B cell (primary cell): ENCODE results near the gene ATP11C. TPM values are rescaled to one million over a fixed set of nuclear protein-coding genes. Genes with fewer than 3 reads are reported as not detected.

ENCODE experiments used
- ATAC-seq: fragments of 200-7000 bp; cut with Tn5 transposase; one replicate; pipeline ENCODE4 v1.10.0; 2021; ENCODE audit warnings: low read depth, mild to moderate bottlenecking, moderate number of reproducible peaks, moderate library complexity
- CTCF ChIA-PET: fragments of 350-600 bp; sonication (Branson Sonifier 250); formaldehyde crosslinking; loops from one replicate; lab custom pipeline; 2021; ENCODE audit warnings: antibody characterized with exemption, inconsistent platforms; lab: Charles Lee
- POLR2A ChIA-PET: fragments of 350-600 bp; sonication (Branson Sonifier 250); formaldehyde crosslinking; loops from one replicate; lab custom pipeline; 2021; ENCODE audit warnings: antibody characterized with exemption; lab: Charles Lee
- DNase-seq: peaks from one replicate; pipeline ENCODE4 v3.0.0; 2013
- H2AFZ ChIP-seq: 2 replicates; pipeline ENCODE4 v1.6.1; 2012; ENCODE audit warnings: mild to moderate bottlenecking, low read depth, low read length; ENCODE audit not compliant: insufficient read depth, poor library complexity, severe bottlenecking
- H3K27ac ChIP-seq, 2 donors: 1 replicate in 1 of 2; 2 replicates in 1 of 2; pipeline ENCODE4 v1.5.1; 2012 to 2013; ENCODE audit warnings: low read length in 2 of 2, mild to moderate bottlenecking in 2 of 2, moderate library complexity in 1 of 2
- H3K27me3 ChIP-seq, 4 experiments: fragments of 200-600 bp in 1 of 4; sonication (generic) in 1 of 4; replicated peaks in 1 of 4; 1 replicate in 2 of 4; 2 replicates in 2 of 4; pipeline versions ENCODE4 v1.6.1 to v1.7.0; 2013 to 2016; ENCODE audit warnings: low read length in 3 of 4, mild to moderate bottlenecking in 2 of 4, mixed read lengths in 1 of 4, moderate library complexity in 1 of 4; ENCODE audit not compliant: insufficient read depth in 4 of 4, control insufficient read depth in 3 of 4; ENCODE audit errors: control extremely low read depth in 1 of 4
- H3K36me3 ChIP-seq, 2 experiments: replicated peaks in 1 of 2; 1 replicate in 1 of 2; 2 replicates in 1 of 2; pipeline versions ENCODE4 v1.6.1 to v1.7.1; 2013; ENCODE audit warnings: low read length in 1 of 2; ENCODE audit not compliant: insufficient read depth in 2 of 2, control insufficient read depth in 1 of 2; ENCODE audit errors: control extremely low read depth in 1 of 2, extremely low read depth in 1 of 2
- H3K4me1 ChIP-seq, 2 donors: fragments of 200-600 bp in 1 of 2; sonication (generic) in 1 of 2; 1 replicate in 1 of 2; 2 replicates in 1 of 2; pipeline versions ENCODE4 v1.5.1 to v1.6.1; 2013 to 2017; ENCODE audit warnings: low read length in 2 of 2; ENCODE audit not compliant: control insufficient read depth in 2 of 2, insufficient read depth in 2 of 2
- H3K4me2 ChIP-seq: replicated peaks from 2 replicates; pipeline ENCODE3; 2012; ENCODE audit warnings: mild to moderate bottlenecking, low read depth, low read length; ENCODE audit not compliant: poor library complexity, severe bottlenecking
- H3K4me3 ChIP-seq, 5 experiments: fragments of 200-600 bp in 1 of 5; sonication (generic) in 1 of 5; 1 replicate in 3 of 5; 2 replicates in 2 of 5; pipeline versions ENCODE4 v1.5.1 to v1.7.0; 2011 to 2016; ENCODE audit warnings: low read length in 4 of 5, mild to moderate bottlenecking in 4 of 5, low read depth in 2 of 5, control low read depth in 1 of 5, moderate library complexity in 1 of 5; ENCODE audit not compliant: insufficient read depth in 1 of 5; ENCODE audit errors: control extremely low read depth in 1 of 5, extremely low read depth in 1 of 5
- H3K79me2 ChIP-seq: fragments of 200-600 bp; sonication (generic); one replicate; pipeline ENCODE4 v1.6.0; 2016; ENCODE audit warnings: low read length; ENCODE audit not compliant: control insufficient read depth, insufficient read depth
- H3K9ac ChIP-seq: fragments of 200-600 bp; sonication (generic); 2 replicates; pipeline ENCODE4 v1.6.1; 2017; ENCODE audit warnings: mild to moderate bottlenecking, low read length, moderate library complexity
- H3K9me3 ChIP-seq, 3 donors: one replicate each; pipeline versions ENCODE4 v1.6.1 to v1.7.1; 2013; ENCODE audit warnings: low read length in 2 of 3; ENCODE audit not compliant: control insufficient read depth in 2 of 3, insufficient read depth in 1 of 3; ENCODE audit errors: control extremely low read depth in 1 of 3
- H4K20me1 ChIP-seq: 2 replicates; pipeline ENCODE4 v1.6.0; 2012; ENCODE audit warnings: mild to moderate bottlenecking, low read length; ENCODE audit not compliant: insufficient read depth, control insufficient read depth, poor library complexity, severe bottlenecking
- H3K27ac Mint-ChIP-seq: one replicate; pipeline ENCODE4 v1.8.0; 2021; ENCODE audit warnings: mixed read lengths
- H3K27me3 Mint-ChIP-seq: one replicate; pipeline ENCODE4 v1.8.0; 2021; ENCODE audit warnings: mixed read lengths
- H3K4me1 Mint-ChIP-seq: one replicate; pipeline ENCODE4 v1.8.0; 2021; ENCODE audit warnings: mixed read lengths
- H3K4me3 Mint-ChIP-seq: one replicate; pipeline ENCODE4 v1.8.0; 2021; ENCODE audit warnings: mixed read lengths
- H3K9me3 Mint-ChIP-seq: one replicate; pipeline ENCODE4 v1.8.0; 2022; ENCODE audit warnings: mixed read lengths; ENCODE audit not compliant: insufficient read depth
- CTCF ChIP-seq: fragments of 200-600 bp; IDR thresholded peaks from one replicate; pipeline ENCODE4 v1.8.0; 2022; ENCODE audit warnings: antibody characterized with exemption, mild to moderate bottlenecking
- EZH2 ChIP-seq: IDR thresholded peaks from 2 replicates; pipeline ENCODE4 v1.6.1; 2012; ENCODE audit warnings: borderline replicate concordance, low read depth, mild to moderate bottlenecking, moderate library complexity, low read length; ENCODE audit not compliant: insufficient read depth, poor library complexity, severe bottlenecking
- WGBS: methylation state at CpG from one replicate; pipeline ENCODE4 v1.1.5; 2013; ENCODE audit warnings: missing lambda C conversion rate; ENCODE audit not compliant: insufficient coverage; 5-methylcytosine and 5-hydroxymethylcytosine counted together
- intact Hi-C: fragments of 100-400 bp; cut with micrococcal nuclease; formaldehyde crosslinking; loops from one replicate; pipeline ENCODE4 v1.10.0; 2022
- polyA plus RNA-seq: library from polyadenylated mRNA; depleted of rRNA; stranded (reverse); fragments of >200 nt; gene quantifications from 2 replicates; pipeline ENCODE4 v1.2.3, GENCODE V29; 2012
- total RNA-seq, 2 donors: library from RNA; stranded (reverse); fragments of 120-200 nt in 1 of 2; gene quantifications; 1 replicate in 1 of 2; 2 replicates in 1 of 2; pipeline versions ENCODE4 v1.2.3 to v1.2.4, GENCODE V29; 2013 to 2022

Gene ATP11C
- total and polyA plus RNA-seq, 2 donors (not counting 1 experiment from before 2014, with no cell fraction given): 8.5 to 29.2 TPM

- H2AFZ ChIP-seq: no peak overlapping the region
- no peak overlapping the region for H3K27ac ChIP-seq
- peaks cover 5% of the 10 kb centered on the region for H4K20me1 ChIP-seq
- H3K36me3 ChIP-seq: no peaks in the 10 kb centered on the region
- Mint-ChIP-seq H3K9me3 (no peaks in the 10 kb centered on the region), H3K27me3 (no peaks in the 10 kb centered on the region), H3K4me1 (peaks cover 20% of the 10 kb centered on the region), H3K27ac (no peak overlapping the region), H3K4me3 (no peak overlapping the region)
- no CpG with 5 or more reads among the region's 2 CpGs for WGBS
- H3K79me2 ChIP-seq: peaks cover 22% of the 10 kb centered on the region
- H3K27me3 ChIP-seq: no peaks in the 10 kb centered on the region
- POLR2A ChIA-PET: no interaction called here
- H3K4me1 ChIP-seq: peaks cover 7 to 10% of the 10 kb centered on the region in 2 donors
- ATAC-seq: no peak
- CTCF ChIA-PET: no interaction called here
- H3K4me3 ChIP-seq: no peak overlapping the region
- TF ChIP-seq EZH2: no peak
- no peak for TF ChIP-seq CTCF
- no peak for DNase-seq
- H3K9me3 ChIP-seq: no peaks in the 10 kb centered on the region
- intact Hi-C loops: no loop called here
- H3K4me2 ChIP-seq: no peak overlapping the region
- H3K9ac ChIP-seq: no peak overlapping the region
Observed at GRCh38 chrX:139905743-139906142, 27.1 kb downstream of the ATP11C start.

- Histone ChIP-seq H3K36me3 (no peaks in the 10 kb centered on the region), H3K79me2 (peaks cover 20% of the 10 kb centered on the region), H3K9me3 (no peaks in the 10 kb centered on the region), H4K20me1 (peaks cover 5% of the 10 kb centered on the region), H2AFZ (no peak overlapping the region), H3K4me3 (no peak overlapping the region), H3K27me3 (no peaks in the 10 kb centered on the region), H3K27ac (no peak overlapping the region), H3K9ac (no peak overlapping the region), H3K4me1 (peaks cover 7 to 10% of the 10 kb centered on the region in 2 donors), H3K4me2 (no peak overlapping the region)
- DNase-seq: no peak
- ChIA-PET POLR2A (no interaction called here), CTCF (no interaction called here)
- WGBS: no CpG with 5 or more reads among the region's 3 CpGs
- H3K4me3 Mint-ChIP-seq: no peak overlapping the region
- H3K9me3 Mint-ChIP-seq: no peaks in the 10 kb centered on the region
- no peak for TF ChIP-seq CTCF
- TF ChIP-seq EZH2: no peak
- peaks cover 19% of the 10 kb centered on the region for H3K4me1 Mint-ChIP-seq
- intact Hi-C loops: no loop called here
- no peak for ATAC-seq
- H3K27me3 Mint-ChIP-seq: no peaks in the 10 kb centered on the region
- no peak overlapping the region for H3K27ac Mint-ChIP-seq
Observed at GRCh38 chrX:139905051-139905450, 27.8 kb downstream of the ATP11C start.
